GM04504 (cell line): ENCODE results near the gene CAGE1.

Experiments
- DNase-seq: peaks from one replicate; pipeline ENCODE4 v3.0.0-alpha.2; 2012; ENCODE audit warnings: low read depth

CAGE1 gene

GRCh38 chr6:7309050-7309449 is 80.5 kb downstream of the CAGE1 start:
- no peak for DNase-seq

GRCh38 chr6:7307533-7307932 is 82.0 kb downstream of the CAGE1 start:
- no peak for DNase-seq

GRCh38 chr6:7304821-7305220 is 84.7 kb downstream of the CAGE1 start:
- DNase-seq, result no peak

- DNase-seq, result no peak
Observed at GRCh38 chr6:7301702-7302101, 87.8 kb downstream of the CAGE1 start.

GRCh38 chr6:7300926-7301325 is 88.6 kb downstream of the CAGE1 start:
- DNase-seq, result no peak

GRCh38 chr6:7298113-7298512 is 91.4 kb downstream of the CAGE1 start:
- DNase-seq, result no peak

- no peak for DNase-seq
Observed at GRCh38 chr6:7296602-7297001, 92.9 kb downstream of the CAGE1 start.

GRCh38 chr6:7295916-7296315 is 93.6 kb downstream of the CAGE1 start:
- DNase-seq, result no peak

GRCh38 chr6:7292596-7293255 is 96.8 kb downstream of the CAGE1 start:
- no peak for DNase-seq

GRCh38 chr6:7290079-7290478 is 99.5 kb downstream of the CAGE1 start:
- no peak for DNase-seq

- DNase-seq, result no peak
Observed at GRCh38 chr6:7285416-7285815, 104.1 kb downstream of the CAGE1 start.

GRCh38 chr6:7283676-7284075 is 105.9 kb downstream of the CAGE1 start:
- no peak for DNase-seq

- no peak for DNase-seq
Observed at GRCh38 chr6:7282097-7282906, 107.2 kb downstream of the CAGE1 start.
